ENCODE data around the gene CLCN2. TPM values are rescaled to one million over a fixed set of nuclear protein-coding genes. Genes with fewer than 3 reads are reported as not detected.

CLCN2 gene
- total RNA-seq, 1 experiment from 2014 or later: 21.6 TPM

GRCh38 chr3:184315543-184315867, 45.9 kb downstream of the CLCN2 start:
- peaks cover 4 to 29% of the 10 kb centered on the region in 2 experiments; a peak in 2 of 4 replicates for H3K36me3 ChIP-seq (ENCODE audit: control insufficient read depth in 1 of 2, insufficient read depth in 2 of 2, low read length in 2 of 2)
- intact Hi-C loops (cut with micrococcal nuclease): loop anchor here (2.0 kb wide), 1 partner anchor 47 kb away; no protein-coding TSS in a partner anchor
- ChIA-PET CTCF (no interaction called here), RAD21 (ENCODE audit: low non-redundant PET in 1 of 2, low total read pairs in 2 of 2, uncharacterized antibody in 2 of 2, unreplicated experiment in 2 of 2) (no interaction called here), POLR2A (no interaction called here)
- peak overlapping the region; percentile 87 for H3K27ac ChIP-seq (ENCODE audit: low read depth, low read length)
- no TSS peak for BruUV-seq (replicated peaks)
- no peaks in the 10 kb centered on the region for H3K9me2 ChIP-seq (ENCODE audit: insufficient read depth)
- no peak for ATAC-seq
- peak overlapping the region; percentile 99 for H3K9ac ChIP-seq (ENCODE audit: low read length)
- no peaks in the 10 kb centered on the region for H3K27me3 ChIP-seq (ENCODE audit: insufficient read depth, low read length)
- no peaks in the 10 kb centered on the region for H3K9me3 ChIP-seq (ENCODE audit: control insufficient read depth in 1 of 2, insufficient read depth in 1 of 2, low read depth in 1 of 2, low read length in 2 of 2)
- no peak overlapping the region for H2AFZ ChIP-seq (ENCODE audit: low read depth, low read length, poor library complexity, severe bottlenecking)
- peak overlapping the region; percentile 94 to 98 for H3K4me3 ChIP-seq (replicated peaks in 1 of 2; ENCODE audit: low read depth in 1 of 2, low read length in 2 of 2)
- H4K20me1 ChIP-seq (ENCODE audit: insufficient read depth): peaks cover 22% of the 10 kb centered on the region; the same call in 1 of the 2 replicates
- peaks cover 44 to 59% of the 10 kb centered on the region in 2 experiments for H3K4me1 ChIP-seq (ENCODE audit: control insufficient read depth in 1 of 2, insufficient read depth in 2 of 2, low read length in 2 of 2)
- peak overlapping the region; percentile 82 for H3K4me2 ChIP-seq (ENCODE audit: low read length)
- peaks cover 58% of the 10 kb centered on the region for H3K79me2 ChIP-seq (ENCODE audit: insufficient read depth, low read length)
- DNase-seq (ENCODE audit: low read depth, low spot score): no peak
- TF ChIP-seq, protein P1, sequence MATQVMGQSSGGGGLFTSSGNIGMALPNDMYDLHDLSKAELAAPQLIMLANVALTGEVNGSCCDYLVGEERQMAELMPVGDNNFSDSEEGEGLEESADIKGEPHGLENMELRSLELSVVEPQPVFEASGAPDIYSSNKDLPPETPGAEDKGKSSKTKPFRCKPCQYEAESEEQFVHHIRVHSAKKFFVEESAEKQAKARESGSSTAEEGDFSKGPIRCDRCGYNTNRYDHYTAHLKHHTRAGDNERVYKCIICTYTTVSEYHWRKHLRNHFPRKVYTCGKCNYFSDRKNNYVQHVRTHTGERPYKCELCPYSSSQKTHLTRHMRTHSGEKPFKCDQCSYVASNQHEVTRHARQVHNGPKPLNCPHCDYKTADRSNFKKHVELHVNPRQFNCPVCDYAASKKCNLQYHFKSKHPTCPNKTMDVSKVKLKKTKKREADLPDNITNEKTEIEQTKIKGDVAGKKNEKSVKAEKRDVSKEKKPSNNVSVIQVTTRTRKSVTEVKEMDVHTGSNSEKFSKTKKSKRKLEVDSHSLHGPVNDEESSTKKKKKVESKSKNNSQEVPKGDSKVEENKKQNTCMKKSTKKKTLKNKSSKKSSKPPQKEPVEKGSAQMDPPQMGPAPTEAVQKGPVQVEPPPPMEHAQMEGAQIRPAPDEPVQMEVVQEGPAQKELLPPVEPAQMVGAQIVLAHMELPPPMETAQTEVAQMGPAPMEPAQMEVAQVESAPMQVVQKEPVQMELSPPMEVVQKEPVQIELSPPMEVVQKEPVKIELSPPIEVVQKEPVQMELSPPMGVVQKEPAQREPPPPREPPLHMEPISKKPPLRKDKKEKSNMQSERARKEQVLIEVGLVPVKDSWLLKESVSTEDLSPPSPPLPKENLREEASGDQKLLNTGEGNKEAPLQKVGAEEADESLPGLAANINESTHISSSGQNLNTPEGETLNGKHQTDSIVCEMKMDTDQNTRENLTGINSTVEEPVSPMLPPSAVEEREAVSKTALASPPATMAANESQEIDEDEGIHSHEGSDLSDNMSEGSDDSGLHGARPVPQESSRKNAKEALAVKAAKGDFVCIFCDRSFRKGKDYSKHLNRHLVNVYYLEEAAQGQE (IDR thresholded peaks at IDR 0.05; ENCODE audit: low read depth): no peak
- TF ChIP-seq RAD21 (IDR thresholded peaks at IDR 0.05; ENCODE audit: low read depth): no peak
- TF ChIP-seq TCF7L2 (IDR thresholded peaks at IDR 0.05; ENCODE audit: borderline replicate concordance, extremely low read depth, insufficient read depth, insufficient read length): no peak
- TF ChIP-seq CTCF (IDR thresholded peaks at IDR 0.05 in 2 of 3, conservative IDR thresholded peaks at IDR 0.05 in 1 of 3; ENCODE audit: borderline replicate concordance in 1 of 3, insufficient read depth in 1 of 3, low read depth in 2 of 3, low read length in 2 of 3): no peak
- no peak for TF ChIP-seq ZFX (IDR thresholded peaks at IDR 0.05)
- TF ChIP-seq EZH2phosphoT487 (IDR thresholded peaks at IDR 0.05; ENCODE audit: borderline replicate concordance): no peak
- no peak for TF ChIP-seq EZH2 (IDR thresholded peaks at IDR 0.05)
- no peak for TF ChIP-seq YY1 (IDR thresholded peaks at IDR 0.05; ENCODE audit: extremely low read depth, insufficient replicate concordance, low read depth, low read length)
- TF ChIP-seq SP1 (IDR thresholded peaks at IDR 0.05; ENCODE audit: low read depth): no peak
- TF ChIP-seq POLR2AphosphoS5 (IDR thresholded peaks at IDR 0.05; ENCODE audit: low read depth, low read length): no peak
- TF ChIP-seq FOSL1 (IDR thresholded peaks at IDR 0.05; ENCODE audit: low read depth): no peak
- no peak for TF ChIP-seq CBX3 (IDR thresholded peaks at IDR 0.05; ENCODE audit: low read depth)
- TF ChIP-seq ELF1 (IDR thresholded peaks at IDR 0.05; ENCODE audit: borderline replicate concordance, low read depth): no peak
- no peak for TF ChIP-seq ZNF274 (IDR thresholded peaks at IDR 0.05; ENCODE audit: low read depth, low read length)
- no peak for TF ChIP-seq SRF (IDR thresholded peaks at IDR 0.05; ENCODE audit: low read depth)
- no peak for TF ChIP-seq CEBPB (IDR thresholded peaks at IDR 0.05; ENCODE audit: low read depth)
